Measurements from ENCODE around the gene SLF1. TPM values are rescaled to one million over a fixed set of nuclear protein-coding genes. Genes with fewer than 3 reads are reported as not detected.

SLF1 gene
- total RNA-seq, 1 experiment from 2014 or later: 10.2 TPM

- no peak overlapping the region for H3K4me2 ChIP-seq
- no peaks in the 10 kb centered on the region for H3K79me2 ChIP-seq (ENCODE audit: low read depth)
Measured at GRCh38 chr5:94682814-94683520, 64.5 kb downstream of the SLF1 start.

GRCh38 chr5:94689908-94690307 is 71.4 kb downstream of the SLF1 start:
- TF ChIP-seq CTCF (conservative IDR thresholded peaks at IDR 0.05) (no peak), EZH2 (IDR thresholded peaks at IDR 0.05; ENCODE audit: low read depth) (no peak)
- ChIA-PET CTCF (no interaction called here), POLR2A (ENCODE audit: unreplicated experiment) (no interaction called here)
- Histone ChIP-seq H3K9me3 (ENCODE audit: insufficient read depth, low read depth) (no peaks in the 10 kb centered on the region), H3K4me3 (no peak overlapping the region), H4K20me1 (ENCODE audit: insufficient read depth) (no peaks in the 10 kb centered on the region), H3K27ac (no peak overlapping the region), H3F3A (ENCODE audit: insufficient read depth, low read depth) (no peaks in the 10 kb centered on the region), H2AFZ (no peak overlapping the region), H3K36me3 (ENCODE audit: low read depth) (no peaks in the 10 kb centered on the region), H3K4me1 (replicated peaks; ENCODE audit: insufficient read depth) (no peaks in the 10 kb centered on the region), H3K4me2 (no peak overlapping the region), H3K9me2 (ENCODE audit: insufficient read depth) (no peaks in the 10 kb centered on the region), H3K27me3 (ENCODE audit: insufficient read depth, low read depth) (no peaks in the 10 kb centered on the region), H3K79me2 (ENCODE audit: low read depth) (no peaks in the 10 kb centered on the region)
- intact Hi-C loops (cut with micrococcal nuclease; ENCODE audit: unreplicated experiment): loop anchor here (5.0 kb wide), 1 partner anchor 1108 kb away; the partner anchor contains the start of genes NR2F1 and NR2F1-AS1
- no peak for DNase-seq
- BruUV-seq (replicated peaks): no TSS peak

More at GRCh38 chr5:94682814-94683520, 64.5 kb downstream of the SLF1 start:
- H3K27me3 ChIP-seq (ENCODE audit: insufficient read depth, low read depth): no peaks in the 10 kb centered on the region
- no peak for DNase-seq
- intact Hi-C loops (cut with micrococcal nuclease; ENCODE audit: unreplicated experiment): no loop called here
- no peaks in the 10 kb centered on the region for H3K4me1 ChIP-seq (replicated peaks; ENCODE audit: insufficient read depth)
- ChIA-PET POLR2A (ENCODE audit: unreplicated experiment) (no interaction called here), CTCF (no interaction called here)
- H2AFZ ChIP-seq: no peak overlapping the region
- H3K9me2 ChIP-seq (ENCODE audit: insufficient read depth): no peaks in the 10 kb centered on the region
- H3K36me3 ChIP-seq (ENCODE audit: low read depth): no peaks in the 10 kb centered on the region; the same call in 1 of the 2 replicates
- H3K9me3 ChIP-seq (ENCODE audit: insufficient read depth, low read depth): no peaks in the 10 kb centered on the region
- H3K27ac ChIP-seq: no peak overlapping the region
- no peak for TF ChIP-seq EZH2 (IDR thresholded peaks at IDR 0.05; ENCODE audit: low read depth)
- no peak for TF ChIP-seq CTCF (conservative IDR thresholded peaks at IDR 0.05)
- no peak overlapping the region for H3K4me3 ChIP-seq
- H4K20me1 ChIP-seq (ENCODE audit: insufficient read depth): no peaks in the 10 kb centered on the region
- H3F3A ChIP-seq (ENCODE audit: insufficient read depth, low read depth): no peaks in the 10 kb centered on the region
- no TSS peak for BruUV-seq (replicated peaks)

- Histone ChIP-seq H2AFZ (no peak overlapping the region), H3K9me2 (ENCODE audit: insufficient read depth) (no peaks in the 10 kb centered on the region), H4K20me1 (ENCODE audit: insufficient read depth) (no peaks in the 10 kb centered on the region), H3F3A (ENCODE audit: insufficient read depth, low read depth) (no peaks in the 10 kb centered on the region), H3K4me3 (no peak overlapping the region), H3K4me1 (replicated peaks; ENCODE audit: insufficient read depth) (no peaks in the 10 kb centered on the region), H3K9me3 (ENCODE audit: insufficient read depth, low read depth) (no peaks in the 10 kb centered on the region), H3K36me3 (ENCODE audit: low read depth) (no peaks in the 10 kb centered on the region), H3K4me2 (no peak overlapping the region), H3K27me3 (ENCODE audit: insufficient read depth, low read depth) (no peaks in the 10 kb centered on the region), H3K27ac (no peak overlapping the region), H3K79me2 (ENCODE audit: low read depth) (no peaks in the 10 kb centered on the region)
- CTCF ChIA-PET: no interaction called here
- POLR2A ChIA-PET (ENCODE audit: unreplicated experiment): no interaction called here
- TF ChIP-seq CTCF (conservative IDR thresholded peaks at IDR 0.05) (no peak), EZH2 (IDR thresholded peaks at IDR 0.05; ENCODE audit: low read depth) (no peak)
- no TSS peak for BruUV-seq (replicated peaks)
- no peak for DNase-seq
- intact Hi-C loops (cut with micrococcal nuclease; ENCODE audit: unreplicated experiment): loop anchor here (5.0 kb wide), 1 partner anchor 1108 kb away; the partner anchor contains the start of genes NR2F1 and NR2F1-AS1
Measured at GRCh38 chr5:94690778-94691177, 72.3 kb downstream of the SLF1 start.
